OCI-LY1 (cell line): ENCODE data around the gene MCC.

Source experiments
- H2AFZ ChIP-seq: fragments of 200-600 bp; sonication (generic), shearing (Covaris generic); 2 replicates; pipeline ENCODE4 v1.6.0; 2014; ENCODE audit warnings: antibody characterized with exemption, mild to moderate bottlenecking, low read length
- H3F3A ChIP-seq: fragments of 200-600 bp; sonication (generic), shearing (Covaris generic); 2 replicates; pipeline ENCODE4 v1.6.0; 2014; ENCODE audit warnings: mild to moderate bottlenecking, antibody characterized with exemption, low read length, moderate library complexity; ENCODE audit not compliant: insufficient read depth
- H3K27ac ChIP-seq: fragments of 200-600 bp; sonication (generic); 2 replicates; pipeline ENCODE4 v1.5.1; 2014; ENCODE audit warnings: low read length, mixed run types, mild to moderate bottlenecking, low read depth; ENCODE audit not compliant: poor library complexity, severe bottlenecking
- H3K27me3 ChIP-seq: fragments of 200-600 bp; sonication (generic); 2 replicates; pipeline ENCODE4 v1.6.0; 2014; ENCODE audit warnings: antibody characterized with exemption, mild to moderate bottlenecking, low read length, moderate library complexity; ENCODE audit not compliant: insufficient read depth
- H3K36me3 ChIP-seq: fragments of 200-600 bp; sonication (generic); 2 replicates; pipeline ENCODE4 v1.6.1; 2014; ENCODE audit warnings: mild to moderate bottlenecking, antibody characterized with exemption, low read length, moderate library complexity, mixed read lengths; ENCODE audit not compliant: insufficient read depth
- H3K4me1 ChIP-seq: fragments of 200-600 bp; sonication (generic); 2 replicates; pipeline ENCODE4 v1.5.1; 2014; ENCODE audit warnings: mild to moderate bottlenecking, low read length, moderate library complexity; ENCODE audit not compliant: insufficient read depth, severe bottlenecking
- H3K4me2 ChIP-seq: fragments of 200-600 bp; sonication (generic), shearing (Covaris generic); 2 replicates; pipeline ENCODE4 v1.6.1; 2014; ENCODE audit warnings: low read length
- H3K4me3 ChIP-seq: fragments of 200-600 bp; sonication (generic); 2 replicates; pipeline ENCODE4 v1.5.1; 2014; ENCODE audit warnings: low read length, low read depth, mild to moderate bottlenecking, mixed read lengths; ENCODE audit not compliant: poor library complexity, severe bottlenecking
- H3K79me2 ChIP-seq: fragments of 200-600 bp; shearing (Covaris generic); 2 replicates; pipeline ENCODE4 v1.6.1; 2016; ENCODE audit warnings: mixed run types, low read length, mixed read lengths; ENCODE audit not compliant: insufficient read depth
- H3K9ac ChIP-seq: fragments of 200-600 bp; sonication (generic), shearing (Covaris generic); 2 replicates; pipeline ENCODE4 v1.6.1; 2014; ENCODE audit warnings: mild to moderate bottlenecking, low read length, mixed read lengths
- H3K9me2 ChIP-seq: fragments of 200-600 bp; sonication (generic), shearing (Covaris generic); 2 replicates; pipeline ENCODE4 v1.6.1; 2014; ENCODE audit warnings: low read depth, mild to moderate bottlenecking, low read length, mixed read lengths
- H3K9me3 ChIP-seq: fragments of 200-600 bp; shearing (Covaris generic); 2 replicates; pipeline ENCODE4 v1.6.1; 2014; ENCODE audit warnings: low read length, mixed read lengths
- H4K20me1 ChIP-seq: fragments of 200-600 bp; sonication (generic), shearing (Covaris generic); 2 replicates; pipeline ENCODE4 v1.6.0; 2016; ENCODE audit warnings: mild to moderate bottlenecking, low read length; ENCODE audit not compliant: insufficient read depth
- CTCF ChIP-seq: fragments of 200-600 bp; sonication (generic), shearing (Covaris generic); IDR thresholded peaks from 2 replicates; pipeline ENCODE4 v1.5.1; 2017; ENCODE audit warnings: mild to moderate bottlenecking, antibody characterized with exemption, low read length, moderate library complexity, mixed read lengths
- EZH2 ChIP-seq: fragments of 200-600 bp; sonication (generic), shearing (Covaris generic); IDR thresholded peaks from 2 replicates; pipeline ENCODE4 v1.8.0; 2017; ENCODE audit warnings: borderline replicate concordance, mixed run types, mild to moderate bottlenecking, antibody characterized with exemption, low read length, moderate library complexity, mixed read lengths

MCC gene

GRCh38 chr5:113319256-113320053 lies 168.8 kb downstream of the MCC start:
- no peak overlapping the region for H3K4me2 ChIP-seq

DNA sequence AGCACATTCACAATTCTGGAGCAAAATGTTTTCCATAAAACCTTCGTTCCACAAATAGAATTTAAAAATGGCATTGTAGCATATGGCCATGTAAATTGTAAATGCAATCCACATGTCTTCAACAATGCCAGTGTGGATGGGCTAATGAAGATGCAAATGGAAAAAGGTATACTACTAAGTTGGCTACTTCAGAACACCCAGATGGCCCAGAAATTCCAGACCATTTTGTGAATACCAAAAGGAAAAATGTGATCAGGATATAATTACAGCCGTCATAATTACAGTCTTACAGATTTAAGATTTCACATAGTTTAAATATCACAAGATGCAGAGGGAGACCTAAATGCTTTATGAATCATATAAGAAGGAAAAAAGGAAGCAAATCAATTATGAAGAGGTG lies 170.6 kb downstream of the MCC start:
- Histone ChIP-seq H3K9me3 (no peaks in the 10 kb centered on the region), H3K36me3 (no peaks in the 10 kb centered on the region), H3K27ac (no peak overlapping the region), H3K4me3 (no peak overlapping the region), H3K4me2 (no peak overlapping the region), H3K9ac (no peak overlapping the region), H3K79me2 (no peaks in the 10 kb centered on the region), H3F3A (no peaks in the 10 kb centered on the region), H3K4me1 (no peaks in the 10 kb centered on the region), H3K27me3 (no peaks in the 10 kb centered on the region), H2AFZ (no peak overlapping the region), H3K9me2 (no peaks in the 10 kb centered on the region), H4K20me1 (no peaks in the 10 kb centered on the region)
- TF ChIP-seq EZH2, result no peak

More at GRCh38 chr5:113319256-113320053, 168.8 kb downstream of the MCC start:
- TF ChIP-seq EZH2, result no peak
- no peak for TF ChIP-seq CTCF
- Histone ChIP-seq H3K27ac (no peak overlapping the region), H2AFZ (no peak overlapping the region), H4K20me1 (no peaks in the 10 kb centered on the region), H3K27me3 (no peaks in the 10 kb centered on the region), H3F3A (no peaks in the 10 kb centered on the region), H3K36me3 (no peaks in the 10 kb centered on the region), H3K4me3 (no peak overlapping the region), H3K9ac (no peak overlapping the region), H3K79me2 (no peaks in the 10 kb centered on the region), H3K4me1 (no peaks in the 10 kb centered on the region), H3K9me2 (no peaks in the 10 kb centered on the region), H3K9me3 (no peaks in the 10 kb centered on the region)

GRCh38 chr5:113311301-113311700 lies 177.0 kb downstream of the MCC start:
- Histone ChIP-seq H3K9me3 (no peaks in the 10 kb centered on the region), H3K4me2 (no peak overlapping the region), H3K4me3 (no peak overlapping the region), H3K79me2 (no peaks in the 10 kb centered on the region), H2AFZ (no peak overlapping the region), H3K36me3 (no peaks in the 10 kb centered on the region), H4K20me1 (no peaks in the 10 kb centered on the region), H3K4me1 (no peaks in the 10 kb centered on the region), H3K9ac (no peak overlapping the region), H3K9me2 (no peaks in the 10 kb centered on the region), H3K27me3 (no peaks in the 10 kb centered on the region), H3K27ac (no peak overlapping the region), H3F3A (no peaks in the 10 kb centered on the region)
- TF ChIP-seq EZH2, result no peak
- TF ChIP-seq CTCF, result no peak

GRCh38 chr5:113302120-113302519 lies 186.1 kb downstream of the MCC start:
- Histone ChIP-seq H3K9me2 (no peaks in the 10 kb centered on the region), H3K27me3 (no peaks in the 10 kb centered on the region), H2AFZ (no peak overlapping the region), H3K4me3 (no peak overlapping the region), H3K36me3 (no peaks in the 10 kb centered on the region), H3K4me1 (no peaks in the 10 kb centered on the region), H3K9me3 (no peaks in the 10 kb centered on the region), H3K27ac (no peak overlapping the region), H3K9ac (no peak overlapping the region), H3K4me2 (no peak overlapping the region), H3K79me2 (no peaks in the 10 kb centered on the region), H3F3A (no peaks in the 10 kb centered on the region), H4K20me1 (no peaks in the 10 kb centered on the region)
- no peak for TF ChIP-seq CTCF
- no peak for TF ChIP-seq EZH2
